Tibial artery (tissue), 4 donors: Measurements from ENCODE around the gene C10orf90.

Experiments used
- DNase-seq, 2 donors: peaks; one replicate each; pipeline ENCODE4 v3.0.0-alpha.2; 2019
- H3K27ac ChIP-seq, 2 donors: fragments of 200-600 bp; sonication (generic) in 1 of 2; 1 replicate in 1 of 2; 2 replicates in 1 of 2; pipeline ENCODE4 v1.5.1; 2018 to 2019; ENCODE audit warnings: mild to moderate bottlenecking in 1 of 2
- H3K27me3 ChIP-seq, 2 donors: fragments of 200-600 bp; sonication (generic) in 1 of 2; one replicate each; pipeline versions ENCODE4 v1.5.1 to v1.6.0; 2016 to 2019
- H3K36me3 ChIP-seq, 3 donors: fragments of 200-600 bp; sonication (generic) in 2 of 3; one replicate each; pipeline ENCODE4 v1.5.1; 2016 to 2019; ENCODE audit warnings: mild to moderate bottlenecking in 2 of 3
- H3K4me1 ChIP-seq, 4 donors: fragments of 200-600 bp; sonication (generic) in 2 of 4; 1 replicate in 3 of 4; 2 replicates in 1 of 4; pipeline ENCODE4 v1.5.1; 2016 to 2019
- H3K4me3 ChIP-seq, 2 donors: fragments of 200-600 bp; sonication (generic) in 1 of 2; 1 replicate in 1 of 2; 2 replicates in 1 of 2; pipeline ENCODE4 v1.5.1; 2018 to 2019; ENCODE audit warnings: mild to moderate bottlenecking in 2 of 2
- H3K9me3 ChIP-seq, 3 donors: fragments of 200-600 bp; sonication (generic) in 1 of 3; one replicate each; pipeline ENCODE4 v1.5.1; 2016 to 2019
- CTCF ChIP-seq, 2 experiments: fragments of 200-600 bp in 1 of 2; fragments of 450-650 bp in 1 of 2; IDR thresholded peaks; one replicate each; pipeline ENCODE4 v1.5.1; 2017 to 2019; ENCODE audit warnings: antibody characterized with exemption in 2 of 2, mild to moderate bottlenecking in 1 of 2, moderate library complexity in 1 of 2
- intact Hi-C: fragments of 100-400 bp; cut with DNase I; formaldehyde crosslinking; loops from one replicate; pipeline ENCODE4 v1.15.0; 2023; ENCODE audit warnings: low total_unique reads

C10orf90 gene

DNA sequence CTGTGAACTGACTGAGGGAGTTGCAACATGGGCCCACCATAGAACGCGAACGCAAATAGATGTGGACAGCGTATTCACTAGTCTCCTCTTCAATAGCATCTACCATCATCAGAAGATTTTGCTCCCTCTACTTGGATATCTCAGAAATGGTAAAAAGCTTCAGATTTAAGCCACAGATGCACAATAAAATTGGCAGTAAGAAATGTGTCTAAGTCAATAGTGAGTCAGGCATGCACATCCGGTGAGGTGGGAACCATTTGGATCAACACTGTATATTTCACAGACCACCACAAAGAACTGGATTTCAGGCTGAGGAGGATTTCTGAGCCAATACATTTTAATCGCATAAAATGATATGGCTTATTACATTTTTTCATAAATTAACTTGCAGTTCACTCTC, 170.7 kb downstream of the C10orf90 start:
- intact Hi-C loops, result loop anchor here (10.0 kb wide), 1 partner anchor 525 kb away; no protein-coding TSS in a partner anchor
- no peak for DNase-seq
- no peaks in the 10 kb centered on the region for H3K4me1 ChIP-seq
- no peak overlapping the region for H3K4me3 ChIP-seq
- no peak overlapping the region for H3K27ac ChIP-seq
- TF ChIP-seq CTCF (IDR thresholded peaks at IDR 0.05), result no peak
- H3K36me3 ChIP-seq, result no peaks in the 10 kb centered on the region
- no peaks in the 10 kb centered on the region for H3K9me3 ChIP-seq
- no peaks in the 10 kb centered on the region for H3K27me3 ChIP-seq

GRCh38 chr10:126497672-126498071, 172.8 kb downstream of the C10orf90 start:
- no peak overlapping the region for H3K4me3 ChIP-seq
- no peaks in the 10 kb centered on the region for H3K9me3 ChIP-seq
- no peak overlapping the region for H3K27ac ChIP-seq
- no peak for TF ChIP-seq CTCF (IDR thresholded peaks at IDR 0.05)
- H3K4me1 ChIP-seq, result no peaks in the 10 kb centered on the region
- intact Hi-C loops, result no loop called here
- H3K27me3 ChIP-seq, result no peaks in the 10 kb centered on the region
- H3K36me3 ChIP-seq, result no peaks in the 10 kb centered on the region
- no peak for DNase-seq

GRCh38 chr10:126496771-126497545, 173.5 kb downstream of the C10orf90 start:
- H3K4me3 ChIP-seq, result no peak overlapping the region
- no peaks in the 10 kb centered on the region for H3K9me3 ChIP-seq
- TF ChIP-seq CTCF (IDR thresholded peaks at IDR 0.05), result no peak
- H3K36me3 ChIP-seq, result no peaks in the 10 kb centered on the region
- H3K27ac ChIP-seq, result no peak overlapping the region
- no peaks in the 10 kb centered on the region for H3K4me1 ChIP-seq
- no peak for DNase-seq
- no peaks in the 10 kb centered on the region for H3K27me3 ChIP-seq
- intact Hi-C loops, result no loop called here

GRCh38 chr10:126491476-126491875, 179.0 kb downstream of the C10orf90 start:
- no peak for DNase-seq

GRCh38 chr10:126481181-126481580, 189.3 kb downstream of the C10orf90 start:
- no peak for DNase-seq
- intact Hi-C loops, result no loop called here
- Histone ChIP-seq H3K27ac (no peak overlapping the region), H3K4me1 (peaks cover 0 to 7% (median under 1%) of the 10 kb centered on the region in 4 donors), H3K27me3 (no peaks in the 10 kb centered on the region), H3K4me3 (no peak overlapping the region), H3K36me3 (no peaks in the 10 kb centered on the region), H3K9me3 (peaks cover 0 to 10% (median 0%) of the 10 kb centered on the region in 3 donors)
- TF ChIP-seq CTCF (IDR thresholded peaks at IDR 0.05), result no peak

More at GRCh38 chr10:126491476-126491875, 179.0 kb downstream of the C10orf90 start:
- no peak overlapping the region for H3K27ac ChIP-seq
- TF ChIP-seq CTCF (IDR thresholded peaks at IDR 0.05), result no peak
- H3K4me3 ChIP-seq, result no peak overlapping the region
- intact Hi-C loops, result no loop called here
- H3K4me1 ChIP-seq, result no peaks in the 10 kb centered on the region
- H3K9me3 ChIP-seq, result peaks cover 0 to 12% (median 0%) of the 10 kb centered on the region in 3 donors
- H3K36me3 ChIP-seq, result no peaks in the 10 kb centered on the region
- no peaks in the 10 kb centered on the region for H3K27me3 ChIP-seq
